ENCODE data around the gene TSHR.

DNA sequence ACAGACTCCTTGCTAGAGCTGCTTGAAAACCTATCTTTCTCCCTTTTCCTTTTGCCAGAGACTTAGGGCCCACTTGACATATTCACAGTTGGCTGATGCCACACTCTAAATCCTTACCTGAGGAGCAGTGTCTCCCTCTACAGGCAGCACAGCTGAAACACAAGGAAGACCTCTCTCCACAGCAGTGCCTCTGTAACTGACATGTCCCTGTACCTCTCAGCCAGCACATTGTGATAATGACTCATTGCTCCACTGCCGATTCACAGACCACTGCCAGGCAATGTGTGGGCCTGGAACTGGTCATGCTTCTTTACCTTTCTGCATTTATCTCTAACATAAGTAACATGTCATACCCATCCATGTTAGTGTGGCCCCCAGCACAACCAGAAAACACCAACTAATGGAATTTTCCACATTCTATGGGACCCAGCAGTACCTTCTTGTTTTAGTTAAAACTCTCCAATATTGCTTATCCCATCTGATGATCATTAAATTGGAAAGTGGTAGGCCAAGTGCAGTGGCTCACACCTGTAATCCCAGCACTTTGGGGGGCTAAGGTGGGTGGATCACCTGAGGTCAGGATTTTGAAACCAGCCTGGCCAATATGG is 208.8 kb downstream of the TSHR start:
- TF ChIP-seq, protein P1, sequence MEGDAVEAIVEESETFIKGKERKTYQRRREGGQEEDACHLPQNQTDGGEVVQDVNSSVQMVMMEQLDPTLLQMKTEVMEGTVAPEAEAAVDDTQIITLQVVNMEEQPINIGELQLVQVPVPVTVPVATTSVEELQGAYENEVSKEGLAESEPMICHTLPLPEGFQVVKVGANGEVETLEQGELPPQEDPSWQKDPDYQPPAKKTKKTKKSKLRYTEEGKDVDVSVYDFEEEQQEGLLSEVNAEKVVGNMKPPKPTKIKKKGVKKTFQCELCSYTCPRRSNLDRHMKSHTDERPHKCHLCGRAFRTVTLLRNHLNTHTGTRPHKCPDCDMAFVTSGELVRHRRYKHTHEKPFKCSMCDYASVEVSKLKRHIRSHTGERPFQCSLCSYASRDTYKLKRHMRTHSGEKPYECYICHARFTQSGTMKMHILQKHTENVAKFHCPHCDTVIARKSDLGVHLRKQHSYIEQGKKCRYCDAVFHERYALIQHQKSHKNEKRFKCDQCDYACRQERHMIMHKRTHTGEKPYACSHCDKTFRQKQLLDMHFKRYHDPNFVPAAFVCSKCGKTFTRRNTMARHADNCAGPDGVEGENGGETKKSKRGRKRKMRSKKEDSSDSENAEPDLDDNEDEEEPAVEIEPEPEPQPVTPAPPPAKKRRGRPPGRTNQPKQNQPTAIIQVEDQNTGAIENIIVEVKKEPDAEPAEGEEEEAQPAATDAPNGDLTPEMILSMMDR (IDR thresholded peaks at IDR 0.05), result no peak
- TF ChIP-seq POLR2A (IDR thresholded peaks at IDR 0.05), result no peak
- no peak for TF ChIP-seq EP300 (IDR thresholded peaks at IDR 0.05)
